ENCODE results near the gene SUSD2.

GRCh38 chr22:24171822-24172221, 9.5 kb upstream of the SUSD2 start:
- TF ChIP-seq CTCF (conservative IDR thresholded peaks at IDR 0.05 in 1 of 2, IDR thresholded peaks at IDR 0.05 in 1 of 2; ENCODE audit: low read depth in 1 of 2, low read length in 2 of 2), result no peak
- TF ChIP-seq EZH2 (IDR thresholded peaks at IDR 0.05; ENCODE audit: low read length, missing control alignments), result no peak
